Activated T-cell treated with anti-CD3 and anti-CD28 coated beads, Interleukin-2, amount 50 U/mL, for 4 hours (primary cell): ENCODE measurements around the gene DMD. TPM values are rescaled to one million over a fixed set of nuclear protein-coding genes. Genes with fewer than 3 reads are reported as not detected.
"Not testable (repeated sequence)": the region's sequence is repeated elsewhere in the genome, so short reads cannot be mapped to it uniquely, and the experiment has no call there.

Experiments used
- ATAC-seq, 2 donors: fragments of 200-7000 bp; cut with Tn5 transposase; one replicate each; pipeline ENCODE4 v1.10.0; 2021
- DNase-seq: peaks from one replicate; pipeline ENCODE4 v3.0.0-alpha.2; 2020
- H3K27me3 Mint-ChIP-seq: one replicate; pipeline ENCODE4 v1.8.0; 2021; ENCODE audit warnings: low read depth, mixed read lengths
- H3K36me3 Mint-ChIP-seq: one replicate; pipeline ENCODE4 v1.8.0; 2022; ENCODE audit warnings: mixed read lengths; ENCODE audit not compliant: insufficient read depth
- H3K4me1 Mint-ChIP-seq: one replicate; pipeline ENCODE4 v1.8.0; 2021; ENCODE audit warnings: low read depth, mixed read lengths
- H3K4me3 Mint-ChIP-seq: one replicate; pipeline ENCODE4 v1.8.0; 2021; ENCODE audit warnings: mild to moderate bottlenecking, moderate library complexity, mixed read lengths
- H3K9me3 Mint-ChIP-seq: one replicate; pipeline ENCODE4 v1.8.0; 2021; ENCODE audit warnings: mixed read lengths
- total RNA-seq, 3 donors: library from RNA; stranded (reverse); gene quantifications; one replicate each; pipeline ENCODE4 v1.2.1, GENCODE V29; 2021

Gene DMD
- total RNA-seq, 3 donors from 2014 or later, result 0.29 to 1.4 (median 0.40) TPM

DNA sequence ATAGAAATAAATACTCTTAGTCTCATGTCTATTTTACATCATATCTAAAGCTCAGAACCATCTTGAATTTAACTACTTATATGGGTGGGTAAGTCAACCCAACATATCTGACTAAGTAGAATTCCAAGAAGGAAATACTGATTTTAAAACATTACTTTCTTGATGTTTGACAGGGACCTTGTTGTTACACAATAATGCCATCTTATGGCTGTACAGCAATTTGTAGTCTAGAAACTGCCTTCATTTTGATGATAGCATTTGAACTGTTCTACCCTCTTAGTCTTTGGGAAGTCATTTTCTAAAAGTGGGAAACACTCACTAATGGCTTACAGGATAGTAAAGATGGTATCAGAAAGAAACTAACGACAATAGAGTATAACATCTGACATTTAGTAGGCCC is 929.5 kb downstream of the DMD start:
- DNase-seq, result no peak
- no peak overlapping the region for H3K4me3 Mint-ChIP-seq
- H3K36me3 Mint-ChIP-seq, result no peaks in the 10 kb centered on the region
- no peaks in the 10 kb centered on the region for H3K27me3 Mint-ChIP-seq
- H3K4me1 Mint-ChIP-seq, result no peaks in the 10 kb centered on the region
- peaks cover 6% of the 10 kb centered on the region for H3K9me3 Mint-ChIP-seq
- ATAC-seq, result no peak

GRCh38 chrX:32280921-32281320 is 930.4 kb downstream of the DMD start:
- H3K4me1 Mint-ChIP-seq, result no peaks in the 10 kb centered on the region
- H3K36me3 Mint-ChIP-seq, result no peaks in the 10 kb centered on the region
- peaks cover 6% of the 10 kb centered on the region for H3K9me3 Mint-ChIP-seq
- no peaks in the 10 kb centered on the region for H3K27me3 Mint-ChIP-seq
- H3K4me3 Mint-ChIP-seq, result no peak overlapping the region
- no peak for DNase-seq
- no peak for ATAC-seq

DNA sequence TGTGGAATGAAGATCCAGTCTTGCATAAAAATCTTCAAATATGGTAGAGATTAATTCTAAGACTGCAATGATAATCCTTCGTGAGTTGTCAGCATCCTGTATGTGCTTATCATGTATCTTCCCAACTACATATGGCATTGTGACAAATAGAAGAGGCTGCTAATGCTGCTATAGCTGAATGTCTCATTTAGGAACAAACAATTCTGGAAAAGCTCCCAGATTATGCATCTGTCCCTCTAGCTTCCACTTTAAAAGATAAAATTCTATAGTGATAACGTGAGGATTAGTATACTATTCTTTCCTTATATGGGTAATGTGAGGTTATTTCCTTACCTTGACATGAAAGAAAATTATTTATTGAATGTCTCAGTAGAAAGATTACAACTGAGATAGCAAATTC is 930.9 kb downstream of the DMD start:
- DNase-seq, result no peak
- no peaks in the 10 kb centered on the region for H3K4me1 Mint-ChIP-seq
- no peaks in the 10 kb centered on the region for H3K36me3 Mint-ChIP-seq
- H3K9me3 Mint-ChIP-seq, result peaks cover 6% of the 10 kb centered on the region
- H3K4me3 Mint-ChIP-seq, result no peak overlapping the region
- H3K27me3 Mint-ChIP-seq, result no peaks in the 10 kb centered on the region
- ATAC-seq, result no peak

DNA sequence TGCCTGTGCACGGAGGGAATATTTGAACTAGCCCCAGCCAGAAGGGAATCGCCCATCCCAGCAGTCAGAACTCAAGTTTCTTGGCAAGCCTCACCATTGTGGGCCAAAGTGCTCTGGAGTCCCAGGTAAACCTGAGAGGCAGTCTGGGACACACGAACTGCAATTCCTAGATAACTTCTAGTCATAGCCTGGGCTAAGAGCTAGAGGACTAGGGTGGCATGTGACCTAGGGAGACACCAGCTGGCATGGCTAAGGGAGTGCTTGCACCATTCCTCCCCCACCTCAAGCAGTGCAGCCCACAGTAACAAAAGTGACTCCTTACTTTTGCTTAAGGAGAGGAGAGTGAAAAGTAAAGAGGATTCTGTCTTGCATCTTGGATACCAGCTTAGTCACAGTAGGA is 935.2 kb downstream of the DMD start:
- DNase-seq (no peak), ATAC-seq (no peak)
- no peaks in the 10 kb centered on the region for H3K36me3 Mint-ChIP-seq
- H3K27me3 Mint-ChIP-seq, result no peaks in the 10 kb centered on the region
- H3K9me3 Mint-ChIP-seq, result peaks cover 6% of the 10 kb centered on the region
- no peak overlapping the region for H3K4me3 Mint-ChIP-seq
- no peaks in the 10 kb centered on the region for H3K4me1 Mint-ChIP-seq

DNA sequence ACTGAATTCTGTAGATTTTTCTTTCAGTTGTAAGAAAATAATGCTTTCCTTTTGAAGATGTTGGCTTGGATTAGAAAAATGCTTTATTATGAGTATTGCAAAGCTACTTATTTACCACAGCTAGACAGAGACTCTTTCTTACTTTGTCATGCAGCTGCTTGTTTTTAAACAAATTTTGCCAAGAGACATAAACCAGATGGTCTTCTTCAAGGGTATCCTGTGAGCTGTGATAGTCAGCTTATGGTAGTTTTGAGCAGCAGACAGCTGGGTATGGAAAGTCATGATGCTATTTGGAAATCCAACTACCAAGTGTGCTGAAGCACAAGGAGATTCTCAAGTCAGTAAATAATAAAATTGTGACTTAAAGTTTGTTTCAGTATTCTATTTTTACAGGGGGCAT is 941.5 kb downstream of the DMD start:
- DNase-seq, result no peak
- H3K9me3 Mint-ChIP-seq, result peaks cover 5% of the 10 kb centered on the region
- ATAC-seq, result no peak
- H3K27me3 Mint-ChIP-seq, result no peaks in the 10 kb centered on the region
- H3K4me3 Mint-ChIP-seq, result no peak overlapping the region
- no peaks in the 10 kb centered on the region for H3K4me1 Mint-ChIP-seq
- H3K36me3 Mint-ChIP-seq, result no peaks in the 10 kb centered on the region

DNA sequence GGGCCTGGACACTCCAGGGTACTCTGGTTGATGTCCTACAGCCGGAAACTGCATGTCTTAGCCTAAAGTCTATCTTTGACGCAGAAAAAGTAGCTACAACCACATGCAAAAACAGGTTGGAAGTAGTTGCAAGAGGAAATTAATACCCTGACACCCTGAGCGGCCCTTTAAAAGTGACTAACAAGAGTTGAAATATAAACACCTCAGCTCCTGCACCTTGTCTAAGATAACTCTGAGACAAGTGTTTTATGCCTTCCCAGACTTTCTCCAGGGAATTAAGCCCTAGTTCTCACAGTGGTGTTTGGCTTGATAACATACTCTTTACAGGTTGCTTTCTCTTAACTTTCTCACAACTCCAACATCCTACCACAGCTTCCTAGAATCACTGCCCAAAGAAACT is 943.1 kb downstream of the DMD start:
- H3K4me1 Mint-ChIP-seq, result no peaks in the 10 kb centered on the region
- H3K27me3 Mint-ChIP-seq, result no peaks in the 10 kb centered on the region
- H3K4me3 Mint-ChIP-seq, result no peak overlapping the region
- DNase-seq (no peak), ATAC-seq (no peak)
- H3K9me3 Mint-ChIP-seq, result peaks cover 12% of the 10 kb centered on the region
- H3K36me3 Mint-ChIP-seq, result no peaks in the 10 kb centered on the region

- H3K36me3 Mint-ChIP-seq, result no peaks in the 10 kb centered on the region
- H3K9me3 Mint-ChIP-seq, result peaks cover 12% of the 10 kb centered on the region
- ATAC-seq (no peak), DNase-seq (no peak)
- H3K4me1 Mint-ChIP-seq, result no peaks in the 10 kb centered on the region
- H3K4me3 Mint-ChIP-seq, result no peak overlapping the region
- H3K27me3 Mint-ChIP-seq, result no peaks in the 10 kb centered on the region
Observed at GRCh38 chrX:32267796-32268195, 943.6 kb downstream of the DMD start.

- not testable (repeated sequence) for ATAC-seq, H3K4me3 Mint-ChIP-seq, H3K27me3 Mint-ChIP-seq, H3K9me3 Mint-ChIP-seq, DNase-seq, H3K4me1 Mint-ChIP-seq, H3K36me3 Mint-ChIP-seq
Observed at GRCh38 chrX:32246675-32247074, 964.7 kb downstream of the DMD start.

DNA sequence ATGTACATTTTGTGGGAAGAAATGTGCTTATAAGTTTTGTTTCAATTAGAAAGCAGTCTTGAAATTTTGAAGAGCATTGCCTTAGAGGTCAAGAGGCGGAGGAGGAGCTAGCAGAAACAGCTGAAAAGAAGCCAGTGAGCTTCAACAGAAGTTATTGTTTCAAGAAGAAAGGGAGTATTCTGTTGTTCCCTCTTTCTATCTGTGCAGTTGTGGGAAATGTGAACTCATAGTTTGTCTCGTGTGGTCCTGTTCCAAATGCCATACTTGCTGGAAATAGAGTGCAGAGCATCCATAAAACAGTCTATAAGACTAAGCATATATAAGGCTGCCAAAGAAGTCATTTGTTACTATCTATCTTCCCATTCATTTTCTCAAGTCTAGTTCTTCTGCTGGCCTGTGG is 1015.7 kb downstream of the DMD start:
- ATAC-seq, result no peak
- H3K4me3 Mint-ChIP-seq, result no peak overlapping the region
- no peaks in the 10 kb centered on the region for H3K36me3 Mint-ChIP-seq
- H3K4me1 Mint-ChIP-seq, result no peaks in the 10 kb centered on the region
- H3K27me3 Mint-ChIP-seq, result no peaks in the 10 kb centered on the region
- H3K9me3 Mint-ChIP-seq, result no peaks in the 10 kb centered on the region
- no peak for DNase-seq

GRCh38 chrX:32191316-32191715 is 1020.0 kb downstream of the DMD start:
- no peaks in the 10 kb centered on the region for H3K9me3 Mint-ChIP-seq
- H3K36me3 Mint-ChIP-seq, result no peaks in the 10 kb centered on the region
- DNase-seq, result no peak
- no peak for ATAC-seq
- no peaks in the 10 kb centered on the region for H3K4me1 Mint-ChIP-seq
- no peaks in the 10 kb centered on the region for H3K27me3 Mint-ChIP-seq
- no peak overlapping the region for H3K4me3 Mint-ChIP-seq

GRCh38 chrX:32185160-32185559 is 1026.2 kb downstream of the DMD start:
- no peaks in the 10 kb centered on the region for H3K36me3 Mint-ChIP-seq
- no peak overlapping the region for H3K4me3 Mint-ChIP-seq
- no peaks in the 10 kb centered on the region for H3K27me3 Mint-ChIP-seq
- H3K4me1 Mint-ChIP-seq, result no peaks in the 10 kb centered on the region
- no peak for ATAC-seq
- DNase-seq, result no peak
- no peaks in the 10 kb centered on the region for H3K9me3 Mint-ChIP-seq

- no peak overlapping the region for H3K4me3 Mint-ChIP-seq
- no peak for DNase-seq
- H3K27me3 Mint-ChIP-seq, result no peaks in the 10 kb centered on the region
- ATAC-seq, result no peak
- no peaks in the 10 kb centered on the region for H3K4me1 Mint-ChIP-seq
- no peaks in the 10 kb centered on the region for H3K9me3 Mint-ChIP-seq
- no peaks in the 10 kb centered on the region for H3K36me3 Mint-ChIP-seq
Observed at GRCh38 chrX:32183066-32183465, 1028.3 kb downstream of the DMD start.

DNA sequence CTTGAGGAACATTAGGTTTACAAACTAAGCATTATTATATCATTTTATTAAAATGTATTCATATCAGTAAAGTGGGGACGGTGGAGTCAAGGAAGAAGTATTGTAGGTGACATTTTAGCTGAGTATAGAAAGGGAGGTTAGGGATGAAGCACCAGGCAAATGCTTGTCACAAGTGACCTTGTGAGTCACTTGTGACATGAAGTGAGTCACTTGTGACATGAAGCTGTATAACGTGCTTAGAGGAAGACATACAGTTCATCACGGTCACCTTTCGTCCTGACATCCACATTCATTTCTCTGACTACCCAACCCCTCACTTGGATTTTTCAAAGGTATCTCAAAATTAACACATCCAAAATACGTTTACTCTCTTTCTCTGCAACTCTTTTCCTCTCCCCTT is 1034.8 kb downstream of the DMD start:
- DNase-seq (no peak), ATAC-seq (no peak)
- no peaks in the 10 kb centered on the region for H3K9me3 Mint-ChIP-seq
- no peaks in the 10 kb centered on the region for H3K27me3 Mint-ChIP-seq
- H3K4me1 Mint-ChIP-seq, result no peaks in the 10 kb centered on the region
- H3K4me3 Mint-ChIP-seq, result no peak overlapping the region
- H3K36me3 Mint-ChIP-seq, result no peaks in the 10 kb centered on the region

- DNase-seq (no peak), ATAC-seq (no peak)
- Mint-ChIP-seq H3K4me1 (no peaks in the 10 kb centered on the region), H3K9me3 (no peaks in the 10 kb centered on the region), H3K36me3 (no peaks in the 10 kb centered on the region), H3K27me3 (no peaks in the 10 kb centered on the region), H3K4me3 (no peak overlapping the region)
Observed at GRCh38 chrX:32170481-32170880, 1040.9 kb downstream of the DMD start.

GRCh38 chrX:32155044-32155638 is 1056.2 kb downstream of the DMD start:
- H3K4me3 Mint-ChIP-seq, result no peak overlapping the region
- no peak for DNase-seq
- H3K9me3 Mint-ChIP-seq, result no peaks in the 10 kb centered on the region
- no peak for ATAC-seq
- no peaks in the 10 kb centered on the region for H3K36me3 Mint-ChIP-seq
- no peaks in the 10 kb centered on the region for H3K4me1 Mint-ChIP-seq
- H3K27me3 Mint-ChIP-seq, result no peaks in the 10 kb centered on the region

GRCh38 chrX:32153585-32153984 is 1057.8 kb downstream of the DMD start:
- ATAC-seq (no peak), DNase-seq (no peak)
- Mint-ChIP-seq H3K4me3 (no peak overlapping the region), H3K27me3 (no peaks in the 10 kb centered on the region), H3K4me1 (no peaks in the 10 kb centered on the region), H3K9me3 (no peaks in the 10 kb centered on the region), H3K36me3 (no peaks in the 10 kb centered on the region)
